Nucleus accumbens (tissue), 56 donors: ENCODE results near the gene SUPT3H.

Experiments
- DNase-seq, 56 donors: peaks; one replicate each; lab custom pipeline; 2025; lab: John Stamatoyannopoulos, UW

SUPT3H gene

GRCh38 chr6:44781912-44782597 lies 595.7 kb downstream of the SUPT3H start:
- no peak for DNase-seq

- DNase-seq: no peak
These were observed 597.6 kb downstream of the SUPT3H start for GRCh38 chr6:44780161-44780560.

GRCh38 chr6:44779130-44779826 lies 598.5 kb downstream of the SUPT3H start:
- DNase-seq: peak in 1 of 56 donors; percentile 3
